Spleen (tissue), 11 donors: Measurements from ENCODE around the gene ABCG1. TPM values are rescaled to one million over a fixed set of nuclear protein-coding genes. Genes with fewer than 3 reads are reported as not detected.

ENCODE experiments used
- DNase-seq: peaks from one replicate; pipeline ENCODE4 v3.0.0-alpha.2; 2020
- H3K27ac ChIP-seq, 8 donors: fragments of 200-600 bp; sonication (generic) in 7 of 8; 1 replicate in 4 of 8; 2 replicates in 4 of 8; pipeline versions ENCODE4 v1.5.0 to v1.8.0; 2016 to 2021; ENCODE audit warnings: inconsistent platforms in 4 of 8, mild to moderate bottlenecking in 4 of 8, moderate library complexity in 1 of 8
- H3K27me3 ChIP-seq, 7 donors: fragments of 200-600 bp; sonication (generic) in 6 of 7; replicated peaks in 1 of 7; 1 replicate in 4 of 7; 2 replicates in 3 of 7; pipeline versions ENCODE4 v1.5.0 to v1.8.0; 2016 to 2021; ENCODE audit warnings: inconsistent platforms in 3 of 7, mild to moderate bottlenecking in 1 of 7
- H3K36me3 ChIP-seq, 6 donors: fragments of 200-600 bp; sonication (generic) in 5 of 6; 1 replicate in 4 of 6; 2 replicates in 2 of 6; pipeline versions ENCODE4 v1.5.0 to v1.8.0; 2016 to 2021; ENCODE audit warnings: inconsistent platforms in 2 of 6
- H3K4me1 ChIP-seq, 6 donors: fragments of 200-600 bp; sonication (generic) in 5 of 6; 1 replicate in 3 of 6; 2 replicates in 3 of 6; pipeline versions ENCODE4 v1.5.0 to v1.8.0; 2016 to 2021; ENCODE audit warnings: inconsistent platforms in 3 of 6
- H3K4me3 ChIP-seq, 8 donors: fragments of 200-600 bp; sonication (generic) in 7 of 8; 1 replicate in 4 of 8; 2 replicates in 4 of 8; pipeline versions ENCODE4 v1.5.0 to v1.8.0; 2016 to 2021; ENCODE audit warnings: inconsistent platforms in 4 of 8, mild to moderate bottlenecking in 4 of 8, moderate library complexity in 2 of 8
- H3K9me3 ChIP-seq, 8 donors: fragments of 200-600 bp; sonication (generic) in 7 of 8; 1 replicate in 4 of 8; 2 replicates in 4 of 8; pipeline versions ENCODE4 v1.5.0 to v1.8.0; 2016 to 2021; ENCODE audit warnings: inconsistent platforms in 4 of 8
- CTCF ChIP-seq, 11 experiments: fragments of 200-600 bp in 7 of 11; fragments of 450-650 bp in 4 of 11; sonication (generic) in 4 of 11; IDR thresholded peaks in 8 of 11; conservative IDR thresholded peaks in 3 of 11; 1 replicate in 7 of 11; 2 replicates in 4 of 11; pipeline versions ENCODE4 v1.4.0 to v1.8.0; 2016 to 2021; ENCODE audit warnings: antibody characterized with exemption in 11 of 11, inconsistent platforms in 4 of 11, mild to moderate bottlenecking in 1 of 11
- POLR2A ChIP-seq, 3 donors: fragments of 450-650 bp; IDR thresholded peaks; one replicate each; pipeline ENCODE4 v1.5.1; 2017; ENCODE audit warnings: antibody characterized with exemption in 3 of 3, mild to moderate bottlenecking in 1 of 3
- POLR2AphosphoS5 ChIP-seq, 3 donors: sonication (generic); formaldehyde crosslinking; IDR thresholded peaks; one replicate each; pipeline ENCODE4 v1.5.1; 2017; ENCODE audit warnings: antibody characterized with exemption in 3 of 3
- WGBS, 5 donors: extraction: QIAGEN DNeasy Blood & Tissue Kit in 3 of 5; methylation state at CpG; one replicate each; pipeline versions ENCODE4 v1.1.5 to v1.1.7; 2013 to 2018; 5-methylcytosine and 5-hydroxymethylcytosine counted together
- intact Hi-C: fragments of 100-400 bp; cut with DNase I; formaldehyde crosslinking; loops from one replicate; pipeline ENCODE4 v1.15.0; 2023; ENCODE audit warnings: low total_unique reads
- polyA plus RNA-seq, 3 donors: library from polyadenylated mRNA; stranded (reverse); fragments of 200-250 nt; gene quantifications; one replicate each; pipeline ENCODE4 v1.2.1, GENCODE V29; 2013
- total RNA-seq, 7 donors: library from RNA; depleted of rRNA in 3 of 7; stranded (reverse); fragments of >200 nt in 3 of 7; fragmentation: NEBNext Ultra II Directional in 4 of 7; extraction: Animal tissue kit (Norgen Biotek cat#: 25700) in 4 of 7; gene quantifications; one replicate each; pipeline versions ENCODE4 v1.1.0 to v1.2.1, GENCODE V29; 2016 to 2021
- donor health status: healthy with polysubstance abuse.
- donor health status: DM: no; HTN: no; CAD: no; lungs with moderate emphysema.
- donor health status: DM: no; HTN: no; CAD: no.
- donor health status: Bipolar disorder and iron deficiency.
- donor health status: healthy.
- donor health status: DM: no; HTN: no; CAD: no.
- donor health status: DM: yes; HTN: yes; CAD: no.

ABCG1 gene
- total and polyA plus RNA-seq, 10 donors: 14.6 to 143 (median 96.7) TPM

GRCh38 chr21:42319851-42320572 is 101.1 kb downstream of the ABCG1 start:
- TF ChIP-seq CTCF (IDR thresholded peaks at IDR 0.05 in 8 of 11, conservative IDR thresholded peaks at IDR 0.05 in 3 of 11) (no peak), POLR2AphosphoS5 (IDR thresholded peaks at IDR 0.05) (no peak), POLR2A (IDR thresholded peaks at IDR 0.05) (no peak)
- Histone ChIP-seq H3K4me3 (peak overlapping the region in 1 of 8 donors; percentile 39), H3K4me1 (peaks cover 10 to 37% (median 24%) of the 10 kb centered on the region in 6 donors), H3K36me3 (no peaks in the 10 kb centered on the region), H3K27me3 (peaks cover 0 to 14% (median 0%) of the 10 kb centered on the region in 7 donors), H3K27ac (peak overlapping the region in 6 of 8 donors; percentile 31 to 75 (median 60)), H3K9me3 (no peaks in the 10 kb centered on the region)
- 47 to 67% (median 53%) methylated on average over 9 to 17 of the region's 17 CpGs for WGBS, 5 donors
- intact Hi-C loops: no loop called here
- DNase-seq: peak; percentile 80

DNA sequence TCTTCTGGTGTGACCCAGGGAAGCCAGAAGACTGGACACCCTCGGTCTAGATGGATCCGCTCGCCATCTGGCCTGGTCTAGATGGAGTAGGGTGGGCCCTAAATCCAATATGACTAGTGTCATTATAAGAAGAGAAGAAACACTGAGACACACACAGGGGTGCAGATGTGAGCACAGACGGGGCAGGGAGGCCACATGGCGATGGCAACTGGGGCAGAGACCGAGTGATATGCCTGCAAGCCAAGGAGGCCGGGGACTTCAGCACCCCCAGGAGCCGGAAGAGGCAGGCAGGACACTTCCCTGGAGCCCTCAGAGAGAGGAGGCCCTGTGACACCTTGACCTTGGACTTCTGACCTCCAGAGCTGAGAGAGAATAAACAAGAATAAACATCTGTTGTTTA is 101.9 kb downstream of the ABCG1 start:
- Histone ChIP-seq H3K36me3 (no peaks in the 10 kb centered on the region), H3K4me3 (no peak overlapping the region), H3K27me3 (peaks cover 0 to 14% (median 0%) of the 10 kb centered on the region in 7 donors), H3K27ac (no peak overlapping the region), H3K9me3 (peaks cover 0 to 4% (median 0%) of the 10 kb centered on the region in 8 donors), H3K4me1 (peaks cover 10 to 37% (median 23%) of the 10 kb centered on the region in 6 donors)
- no peak for DNase-seq
- 89 to 97% (median 95%) methylated on average over 8 of the region's 8 CpGs for WGBS, 5 donors
- intact Hi-C loops: no loop called here
- no peak for TF ChIP-seq POLR2AphosphoS5 (IDR thresholded peaks at IDR 0.05)
- no peak for TF ChIP-seq POLR2A (IDR thresholded peaks at IDR 0.05)
- TF ChIP-seq CTCF (IDR thresholded peaks at IDR 0.05 in 8 of 11, conservative IDR thresholded peaks at IDR 0.05 in 3 of 11): no peak

DNA sequence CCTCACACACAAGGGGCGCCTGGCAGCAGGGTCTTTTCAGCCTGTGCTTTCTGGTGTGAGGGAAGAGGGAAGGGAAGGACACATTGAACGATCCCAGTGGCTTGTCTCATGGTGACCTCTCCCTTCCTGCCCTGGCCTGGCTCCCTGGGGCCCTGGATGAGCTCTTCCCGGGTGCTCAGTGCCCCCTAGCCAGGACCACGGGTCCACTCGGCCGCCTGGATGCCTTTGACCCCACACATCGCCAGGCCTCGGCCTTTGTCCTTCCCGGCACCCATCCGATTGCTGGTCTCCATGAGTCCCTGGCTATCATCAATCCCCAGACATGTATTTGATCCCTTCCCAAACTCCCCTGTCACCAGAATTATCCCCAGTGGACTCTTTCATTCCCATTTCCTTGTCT is 102.3 kb downstream of the ABCG1 start:
- no peak overlapping the region for H3K4me3 ChIP-seq
- intact Hi-C loops: no loop called here
- H3K4me1 ChIP-seq: peaks cover 10 to 37% (median 23%) of the 10 kb centered on the region in 6 donors
- TF ChIP-seq POLR2A (IDR thresholded peaks at IDR 0.05) (no peak), POLR2AphosphoS5 (IDR thresholded peaks at IDR 0.05) (no peak), CTCF (IDR thresholded peaks at IDR 0.05 in 8 of 11, conservative IDR thresholded peaks at IDR 0.05 in 3 of 11) (no peak)
- 87 to 89% (median 89%) methylated on average over 8 to 10 of the region's 10 CpGs for WGBS, 5 donors
- H3K27ac ChIP-seq: no peak overlapping the region
- H3K36me3 ChIP-seq: no peaks in the 10 kb centered on the region
- no peak for DNase-seq
- H3K9me3 ChIP-seq: peaks cover 0 to 4% (median 0%) of the 10 kb centered on the region in 8 donors
- peaks cover 0 to 14% (median 0%) of the 10 kb centered on the region in 7 donors for H3K27me3 ChIP-seq

DNA sequence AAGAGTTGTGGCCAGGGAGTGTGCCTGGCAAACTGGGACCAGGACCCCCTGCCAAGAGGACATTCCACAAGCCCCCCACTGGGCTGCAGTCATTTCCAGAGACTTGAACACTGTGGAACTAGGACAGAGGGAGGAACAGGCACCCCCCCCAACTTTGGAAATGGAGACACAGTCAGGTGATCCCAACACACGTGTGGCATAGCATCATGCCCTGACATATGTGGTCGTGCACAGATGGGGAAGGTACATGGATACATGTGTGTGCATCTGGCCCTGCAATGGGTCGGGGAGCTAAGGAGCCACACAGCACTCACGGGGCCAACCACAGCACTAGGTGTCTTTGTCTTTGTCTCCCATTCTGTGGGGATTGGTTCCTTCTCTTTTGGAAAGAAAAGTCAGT is 102.9 kb downstream of the ABCG1 start:
- peaks cover 0 to 13% (median 0%) of the 10 kb centered on the region in 7 donors for H3K27me3 ChIP-seq
- H3K9me3 ChIP-seq: peaks cover 0 to 4% (median 0%) of the 10 kb centered on the region in 8 donors
- intact Hi-C loops: no loop called here
- no peaks in the 10 kb centered on the region for H3K36me3 ChIP-seq
- DNase-seq: no peak
- no peak overlapping the region for H3K4me3 ChIP-seq
- 76 to 89% (median 83%) methylated on average over 3 to 4 of the region's 4 CpGs for WGBS, 5 donors
- no peak overlapping the region for H3K27ac ChIP-seq
- peaks cover 10 to 35% (median 23%) of the 10 kb centered on the region in 6 donors for H3K4me1 ChIP-seq
- TF ChIP-seq POLR2A (IDR thresholded peaks at IDR 0.05) (no peak), POLR2AphosphoS5 (IDR thresholded peaks at IDR 0.05) (no peak), CTCF (IDR thresholded peaks at IDR 0.05 in 8 of 11, conservative IDR thresholded peaks at IDR 0.05 in 3 of 11) (no peak)
